H9 (cell line): Measurements from ENCODE around the gene CD84. TPM values are rescaled to one million over a fixed set of nuclear protein-coding genes. Genes with fewer than 3 reads are reported as not detected.

Source experiments
- DNase-seq: peaks from one replicate; pipeline ENCODE4 v3.0.0-alpha.2; 2017
- H2AFZ ChIP-seq: one replicate; pipeline ENCODE4 v1.6.1; 2013; ENCODE audit warnings: mild to moderate bottlenecking, low read length, control low read depth, moderate library complexity
- H2AK5ac ChIP-seq: 2 replicates; pipeline ENCODE4 v1.6.1; 2013; ENCODE audit warnings: low read length, control low read depth, mixed read lengths; ENCODE audit not compliant: insufficient read length
- H2BK120ac ChIP-seq: one replicate; pipeline ENCODE4 v1.6.1; 2013; ENCODE audit warnings: low read depth, mild to moderate bottlenecking, low read length, control low read depth, inconsistent platforms; ENCODE audit not compliant: poor library complexity, severe bottlenecking
- H2BK12ac ChIP-seq: 2 replicates; pipeline ENCODE4 v1.6.1; 2013; ENCODE audit warnings: low read length, control low read depth, mixed read lengths, low read depth; ENCODE audit not compliant: insufficient read length
- H2BK15ac ChIP-seq: 2 replicates; pipeline ENCODE4 v1.6.1; 2013; ENCODE audit warnings: low read depth, low read length, control low read depth
- H2BK20ac ChIP-seq: one replicate; pipeline ENCODE4 v1.6.1; 2013; ENCODE audit warnings: low read depth, mild to moderate bottlenecking, low read length, control low read depth, inconsistent platforms; ENCODE audit not compliant: poor library complexity, severe bottlenecking
- H2BK5ac ChIP-seq: 2 replicates; pipeline ENCODE4 v1.6.1; 2013; ENCODE audit warnings: low read length, control low read depth, mixed read lengths; ENCODE audit not compliant: insufficient read length
- H3K14ac ChIP-seq: 2 replicates; pipeline ENCODE4 v1.6.1; 2013; ENCODE audit warnings: low read length, control low read depth; ENCODE audit not compliant: insufficient read depth
- H3K18ac ChIP-seq: 2 replicates; pipeline ENCODE4 v1.6.1; 2013; ENCODE audit warnings: low read depth, mild to moderate bottlenecking, mixed read lengths, low read length, control low read depth; ENCODE audit not compliant: insufficient read length
- H3K23ac ChIP-seq: 2 replicates; pipeline ENCODE4 v1.6.1; 2013; ENCODE audit warnings: low read length, control low read depth, mixed read lengths, low read depth; ENCODE audit not compliant: insufficient read length
- H3K23me2 ChIP-seq: 2 replicates; pipeline ENCODE4 v1.6.1; 2013; ENCODE audit warnings: low read depth, mild to moderate bottlenecking, mixed read lengths, low read length, control low read depth; ENCODE audit not compliant: insufficient read length, poor library complexity, severe bottlenecking
- H3K27ac ChIP-seq: 2 replicates; pipeline ENCODE4 v1.5.1; 2013; ENCODE audit warnings: low read length, control low read depth, mixed read lengths, low read depth; ENCODE audit not compliant: insufficient read length
- H3K27me3 ChIP-seq: 2 replicates; pipeline ENCODE4 v1.6.1; 2013; ENCODE audit warnings: low read length, control low read depth, inconsistent platforms; ENCODE audit not compliant: insufficient read depth
- H3K4ac ChIP-seq: 2 replicates; pipeline ENCODE4 v1.6.1; 2013; ENCODE audit warnings: low read depth, mild to moderate bottlenecking, control low read depth, inconsistent platforms, low read length, moderate library complexity
- H3K4me1 ChIP-seq: 2 replicates; pipeline ENCODE4 v1.6.1; 2013; ENCODE audit warnings: low read length, control low read depth, inconsistent platforms; ENCODE audit not compliant: insufficient read depth
- H3K4me2 ChIP-seq: 2 replicates; pipeline ENCODE4 v1.6.1; 2013; ENCODE audit warnings: low read length, control low read depth, mixed read lengths; ENCODE audit not compliant: insufficient read length, insufficient read depth
- H3K56ac ChIP-seq: 2 replicates; pipeline ENCODE4 v1.6.1; 2013; ENCODE audit warnings: low read depth, mild to moderate bottlenecking, mixed read lengths, low read length, control low read depth; ENCODE audit not compliant: insufficient read length
- H3K79me1 ChIP-seq: 2 replicates; pipeline ENCODE4 v1.6.1; 2013; ENCODE audit warnings: low read depth, mild to moderate bottlenecking, moderate library complexity, low read length, control low read depth, inconsistent platforms; ENCODE audit not compliant: insufficient read depth, poor library complexity, severe bottlenecking
- H3K79me2 ChIP-seq: 2 replicates; pipeline ENCODE4 v1.6.1; 2013; ENCODE audit warnings: low read length, control low read depth, inconsistent platforms; ENCODE audit not compliant: insufficient read depth
- H3K9ac ChIP-seq: 2 replicates; pipeline ENCODE4 v1.6.1; 2013; ENCODE audit warnings: low read length, control low read depth, mixed read lengths; ENCODE audit not compliant: insufficient read length; ENCODE audit errors: extremely low read depth
- H3K9me3 ChIP-seq: one replicate; pipeline ENCODE4 v1.6.1; 2013; ENCODE audit warnings: low read depth, low read length, inconsistent platforms; ENCODE audit not compliant: control insufficient read depth
- H3T11ph ChIP-seq: one replicate; pipeline ENCODE4 v1.6.1; 2013; ENCODE audit warnings: mild to moderate bottlenecking, low read length, control low read depth, inconsistent platforms
- H4K20me1 ChIP-seq: one replicate; pipeline ENCODE4 v1.6.1; 2013; ENCODE audit not compliant: control insufficient read depth, insufficient read length, insufficient read depth
- H4K5ac ChIP-seq: 2 replicates; pipeline ENCODE4 v1.6.1; 2013; ENCODE audit warnings: low read depth, mild to moderate bottlenecking, mixed read lengths, low read length, control low read depth; ENCODE audit not compliant: insufficient read length
- H4K8ac ChIP-seq: replicated peaks from 2 replicates; pipeline ENCODE4 v1.6.1; 2013; ENCODE audit warnings: low read length, control low read depth, mixed read lengths, low read depth; ENCODE audit not compliant: insufficient read length
- H4K91ac ChIP-seq: 2 replicates; pipeline ENCODE4 v1.6.1; 2013; ENCODE audit warnings: low read depth, mild to moderate bottlenecking, moderate library complexity, mixed read lengths, low read length, control low read depth; ENCODE audit not compliant: insufficient read length
- H3K27ac Mint-ChIP-seq, 3 experiments: 2 replicates in 2 of 3; 3 replicates in 1 of 3; pipeline ENCODE4 v1.8.0; 2020 to 2021; ENCODE audit warnings: mixed read lengths in 3 of 3, mild to moderate bottlenecking in 1 of 3, moderate library complexity in 1 of 3
- H3K27me3 Mint-ChIP-seq: 2 replicates; pipeline ENCODE4 v1.8.0; 2021; ENCODE audit warnings: low read depth, mild to moderate bottlenecking, moderate library complexity, mixed read lengths
- H3K36me3 Mint-ChIP-seq, 3 experiments: 2 replicates in 2 of 3; 3 replicates in 1 of 3; pipeline ENCODE4 v1.8.0; 2020 to 2021; ENCODE audit warnings: low read depth in 3 of 3, mixed read lengths in 3 of 3; ENCODE audit not compliant: insufficient read depth in 1 of 3
- H3K4me1 Mint-ChIP-seq, 2 experiments: 2 replicates each; pipeline ENCODE4 v1.8.0; 2020; ENCODE audit warnings: mixed read lengths in 2 of 2
- H3K4me3 Mint-ChIP-seq, 2 experiments: 2 replicates in 1 of 2; 3 replicates in 1 of 2; pipeline ENCODE4 v1.8.0; 2020 to 2021; ENCODE audit warnings: mild to moderate bottlenecking in 2 of 2, mixed read lengths in 2 of 2, moderate library complexity in 1 of 2
- H3K9me3 Mint-ChIP-seq, 2 experiments: 2 replicates in 1 of 2; 3 replicates in 1 of 2; pipeline ENCODE4 v1.8.0; 2020; ENCODE audit warnings: mild to moderate bottlenecking in 2 of 2, mixed read lengths in 2 of 2, moderate library complexity in 1 of 2
- WGBS: extraction: QIAGEN DNeasy Blood & Tissue Kit; methylation state at CpG from one replicate; pipeline ENCODE4 v1.1.7; 2013; ENCODE audit warnings: missing lambda C conversion rate, low lambda C conversion rate, mixed read lengths; ENCODE audit not compliant: insufficient read length; ENCODE audit errors: extremely low coverage; 5-methylcytosine and 5-hydroxymethylcytosine counted together
- total RNA-seq: library from RNA; stranded (reverse); gene quantifications from 2 replicates; pipeline ENCODE4 v1.2.1, GENCODE V29; 2021
- TF ChIP-seq, protein P1 (sequence below): fragments of 200-600 bp; sonication (generic); conservative IDR thresholded peaks from 3 replicates; pipeline ENCODE4 v1.8.0; 2021; ENCODE audit warnings: antibody characterized with exemption, mild to moderate bottlenecking

The CD84 gene
- total RNA-seq, 1 experiment from 2014 or later, result not detected

DNA sequence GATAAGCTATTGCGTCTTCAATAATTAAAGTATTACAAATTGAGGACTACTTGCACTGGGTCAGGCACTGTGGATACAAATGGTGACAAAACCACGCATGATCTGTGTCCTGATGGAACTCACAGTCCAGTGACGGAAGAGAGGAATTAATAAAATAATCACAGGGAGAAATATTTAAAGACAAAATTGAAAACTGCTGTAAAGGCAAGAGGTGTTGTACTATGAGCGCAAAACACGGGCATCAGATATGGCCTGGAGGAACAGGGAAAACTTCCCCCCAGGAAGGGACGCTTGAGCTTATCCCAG is 39.7 kb downstream of the CD84 start:
- Mint-ChIP-seq H3K4me1 (no peaks in the 10 kb centered on the region), H3K4me3 (no peak overlapping the region), H3K27ac (no peak overlapping the region), H3K36me3 (peaks cover 4 to 10% (median 4%) of the 10 kb centered on the region in 3 experiments), H3K27me3 (peaks cover 1% of the 10 kb centered on the region; the same call in 1 of the 2 replicates), H3K9me3 (peaks cover 4 to 6% of the 10 kb centered on the region in 2 experiments)
- H2BK15ac ChIP-seq, result no peak overlapping the region
- no peak overlapping the region for H2BK12ac ChIP-seq
- no peak overlapping the region for H3K9ac ChIP-seq
- H4K5ac ChIP-seq, result no peak overlapping the region
- H3K27me3 ChIP-seq, result no peaks in the 10 kb centered on the region
- H3K23ac ChIP-seq, result no peak overlapping the region
- no peaks in the 10 kb centered on the region for H3K9me3 ChIP-seq
- no peaks in the 10 kb centered on the region for H3K79me2 ChIP-seq
- H3K4me2 ChIP-seq, result no peak overlapping the region
- H3K23me2 ChIP-seq, result no peaks in the 10 kb centered on the region
- H3K4me1 ChIP-seq, result no peaks in the 10 kb centered on the region
- no CpG with 5 or more reads among the region's 6 CpGs for WGBS
- no peaks in the 10 kb centered on the region for H4K20me1 ChIP-seq
- no peaks in the 10 kb centered on the region for H3K79me1 ChIP-seq
- H3K27ac ChIP-seq, result no peak overlapping the region
- no peak overlapping the region for H3K14ac ChIP-seq
- H4K91ac ChIP-seq, result no peak overlapping the region
- no peak for DNase-seq
- H2AFZ ChIP-seq, result no peak overlapping the region
- H3K56ac ChIP-seq, result no peak overlapping the region
- no peak overlapping the region for H4K8ac ChIP-seq
- H2BK120ac ChIP-seq, result no peak overlapping the region
- H2BK20ac ChIP-seq, result no peak overlapping the region
- no peak overlapping the region for H2AK5ac ChIP-seq
- TF ChIP-seq, protein P1, sequence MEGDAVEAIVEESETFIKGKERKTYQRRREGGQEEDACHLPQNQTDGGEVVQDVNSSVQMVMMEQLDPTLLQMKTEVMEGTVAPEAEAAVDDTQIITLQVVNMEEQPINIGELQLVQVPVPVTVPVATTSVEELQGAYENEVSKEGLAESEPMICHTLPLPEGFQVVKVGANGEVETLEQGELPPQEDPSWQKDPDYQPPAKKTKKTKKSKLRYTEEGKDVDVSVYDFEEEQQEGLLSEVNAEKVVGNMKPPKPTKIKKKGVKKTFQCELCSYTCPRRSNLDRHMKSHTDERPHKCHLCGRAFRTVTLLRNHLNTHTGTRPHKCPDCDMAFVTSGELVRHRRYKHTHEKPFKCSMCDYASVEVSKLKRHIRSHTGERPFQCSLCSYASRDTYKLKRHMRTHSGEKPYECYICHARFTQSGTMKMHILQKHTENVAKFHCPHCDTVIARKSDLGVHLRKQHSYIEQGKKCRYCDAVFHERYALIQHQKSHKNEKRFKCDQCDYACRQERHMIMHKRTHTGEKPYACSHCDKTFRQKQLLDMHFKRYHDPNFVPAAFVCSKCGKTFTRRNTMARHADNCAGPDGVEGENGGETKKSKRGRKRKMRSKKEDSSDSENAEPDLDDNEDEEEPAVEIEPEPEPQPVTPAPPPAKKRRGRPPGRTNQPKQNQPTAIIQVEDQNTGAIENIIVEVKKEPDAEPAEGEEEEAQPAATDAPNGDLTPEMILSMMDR, result no peak
- H3T11ph ChIP-seq, result no peak overlapping the region
- no peak overlapping the region for H2BK5ac ChIP-seq
- H3K4ac ChIP-seq, result no peak overlapping the region
- H3K18ac ChIP-seq, result no peak overlapping the region
